HCT116 (cell line): ENCODE data around the gene SLC26A9. TPM values are rescaled to one million over a fixed set of nuclear protein-coding genes. Genes with fewer than 3 reads are reported as not detected.

Experiments
- ATAC-seq: fragments of 200-7000 bp; cut with Tn5 transposase; 2 replicates; pipeline ENCODE4 v1.9.1; 2020; ENCODE audit warnings: mild to moderate bottlenecking, moderate library complexity
- BruUV-seq: library from RNA; stranded (reverse); fragments of 400-500 nt; replicated peaks from 2 replicates; lab custom pipeline; 2021; lab: Mats Ljungman, UMichigan
- CTCF ChIA-PET: fragments of 300-600 bp; sonication (Branson Sonifier 250); formaldehyde crosslinking; loops from one replicate; lab custom pipeline; 2021; ENCODE audit warnings: antibody characterized with exemption; lab: Charles Lee
- POLR2A ChIA-PET: fragments of 300-600, 350-600 bp; sonication (Branson Sonifier 250); formaldehyde crosslinking; loops from one replicate; lab custom pipeline; 2021; ENCODE audit warnings: antibody characterized with exemption; lab: Charles Lee
- RAD21 ChIA-PET, 2 experiments: fragments of 300-600 bp; sonication (Branson Sonifier 250); formaldehyde crosslinking; loops; one replicate each; lab custom pipeline; 2023; ENCODE audit warnings: low total read pairs in 2 of 2; ENCODE audit not compliant: uncharacterized antibody in 2 of 2, unreplicated experiment in 2 of 2, low non-redundant PET in 1 of 2; lab: Charles Lee
- DNase-seq: peaks from one replicate; pipeline ENCODE4 v3.0.0-alpha.2; 2010; ENCODE audit warnings: low read depth, low spot score
- H2AFZ ChIP-seq: fragments of 200-600 bp; shearing (Covaris generic), sonication (generic); 2 replicates; pipeline ENCODE4 v1.6.1; 2017; ENCODE audit warnings: low read depth, mixed run types, mixed read lengths, antibody characterized with exemption, low read length; ENCODE audit not compliant: poor library complexity, severe bottlenecking
- H3K27ac ChIP-seq: 2 replicates; pipeline ENCODE4 v1.5.1; 2012; ENCODE audit warnings: low read depth, low read length
- H3K27me3 ChIP-seq: fragments of 200-600 bp; sonication (generic); 2 replicates; pipeline ENCODE4 v1.6.1; 2016; ENCODE audit warnings: mixed run types, low read length, mixed read lengths; ENCODE audit not compliant: insufficient read depth
- H3K36me3 ChIP-seq, 2 experiments: fragments of 200-500 bp in 1 of 2; fragments of 200-600 bp in 1 of 2; sonication (Bioruptor generic) in 1 of 2; sonication (generic) in 1 of 2; 2 replicates each; pipeline versions ENCODE4 v1.5.1 to v1.6.1; 2014 to 2016; ENCODE audit warnings: low read length in 2 of 2, inconsistent platforms in 1 of 2, mixed read lengths in 1 of 2, mixed run types in 1 of 2; ENCODE audit not compliant: insufficient read depth in 2 of 2, control insufficient read depth in 1 of 2
- H3K4me1 ChIP-seq, 2 experiments: fragments of 200-600 bp in 1 of 2; sonication (generic) in 1 of 2; 2 replicates each; pipeline versions ENCODE4 v1.5.1 to v1.6.1; 2012 to 2017; ENCODE audit warnings: low read length in 2 of 2, inconsistent platforms in 1 of 2, mild to moderate bottlenecking in 1 of 2, mixed read lengths in 1 of 2, mixed run types in 1 of 2, moderate library complexity in 1 of 2; ENCODE audit not compliant: insufficient read depth in 2 of 2, control insufficient read depth in 1 of 2
- H3K4me2 ChIP-seq: fragments of 200-600 bp; sonication (generic); 2 replicates; pipeline ENCODE4 v1.6.1; 2017; ENCODE audit warnings: mixed run types, low read length, mixed read lengths
- H3K4me3 ChIP-seq, 2 experiments: fragments of 200-600 bp in 1 of 2; sonication (generic) in 1 of 2; replicated peaks in 1 of 2; 2 replicates each; pipeline ENCODE4 v1.5.1; 2011 to 2016; ENCODE audit warnings: low read length in 2 of 2, control low read depth in 1 of 2, low read depth in 1 of 2, mild to moderate bottlenecking in 1 of 2, mixed read lengths in 1 of 2, mixed run types in 1 of 2
- H3K79me2 ChIP-seq: fragments of 200-600 bp; sonication (generic); 2 replicates; pipeline ENCODE4 v1.6.1; 2017; ENCODE audit warnings: mild to moderate bottlenecking, mixed run types, low read length, moderate library complexity, mixed read lengths; ENCODE audit not compliant: insufficient read depth
- H3K9ac ChIP-seq: fragments of 200-600 bp; sonication (generic); 2 replicates; pipeline ENCODE4 v1.6.1; 2016; ENCODE audit warnings: low read length, mixed read lengths
- H3K9me2 ChIP-seq: fragments of 200-600 bp; sonication (generic), shearing (Covaris generic); 2 replicates; pipeline ENCODE4 v1.6.1; 2017; ENCODE audit warnings: mixed run types, mild to moderate bottlenecking, moderate library complexity; ENCODE audit not compliant: insufficient read depth
- H3K9me3 ChIP-seq, 2 experiments: fragments of 200-500 bp in 1 of 2; fragments of 200-600 bp in 1 of 2; sonication (Bioruptor generic) in 1 of 2; sonication (generic) in 1 of 2; 2 replicates each; pipeline ENCODE4 v1.6.1; 2014 to 2017; ENCODE audit warnings: low read length in 2 of 2, mixed read lengths in 2 of 2, inconsistent platforms in 1 of 2, low read depth in 1 of 2, mild to moderate bottlenecking in 1 of 2, mixed run types in 1 of 2, moderate library complexity in 1 of 2; ENCODE audit not compliant: control insufficient read depth in 1 of 2, insufficient read depth in 1 of 2
- H4K20me1 ChIP-seq: fragments of 200-600 bp; sonication (generic), shearing (Covaris generic); 2 replicates; pipeline ENCODE4 v1.6.1; 2017; ENCODE audit warnings: mixed run types, mild to moderate bottlenecking, moderate library complexity; ENCODE audit not compliant: insufficient read depth
- CEBPB ChIP-seq: IDR thresholded peaks from 2 replicates; pipeline ENCODE4 v1.6.1; 2012; ENCODE audit warnings: low read depth
- EZH2 ChIP-seq: fragments of 200-600 bp; sonication (generic); IDR thresholded peaks from 2 replicates; pipeline ENCODE4 v1.6.1; 2017; ENCODE audit warnings: antibody characterized with exemption, mixed run types
- EZH2phosphoT487 ChIP-seq: fragments of 200-600 bp; IDR thresholded peaks from 2 replicates; pipeline ENCODE4 v1.6.1; 2018; ENCODE audit warnings: antibody characterized with exemption, borderline replicate concordance
- SIN3A ChIP-seq: IDR thresholded peaks from 2 replicates; pipeline ENCODE4 v1.6.1; 2012; ENCODE audit warnings: low read depth
- intact Hi-C: fragments of 100-400 bp; cut with micrococcal nuclease; formaldehyde crosslinking; loops from 2 replicates; pipeline ENCODE4 v1.10.0; 2022
- total RNA-seq: library from RNA; stranded (reverse); gene quantifications from one replicate; pipeline ENCODE4 v1.2.1, GENCODE V29; 2021; ENCODE audit not compliant: unreplicated experiment
- TF ChIP-seq, protein P1 (sequence below): IDR thresholded peaks from 2 replicates; pipeline ENCODE4 v1.6.1; 2012; ENCODE audit warnings: low read depth

SLC26A9 gene
- total RNA-seq, 1 experiment from 2014 or later: not detected

DNA sequence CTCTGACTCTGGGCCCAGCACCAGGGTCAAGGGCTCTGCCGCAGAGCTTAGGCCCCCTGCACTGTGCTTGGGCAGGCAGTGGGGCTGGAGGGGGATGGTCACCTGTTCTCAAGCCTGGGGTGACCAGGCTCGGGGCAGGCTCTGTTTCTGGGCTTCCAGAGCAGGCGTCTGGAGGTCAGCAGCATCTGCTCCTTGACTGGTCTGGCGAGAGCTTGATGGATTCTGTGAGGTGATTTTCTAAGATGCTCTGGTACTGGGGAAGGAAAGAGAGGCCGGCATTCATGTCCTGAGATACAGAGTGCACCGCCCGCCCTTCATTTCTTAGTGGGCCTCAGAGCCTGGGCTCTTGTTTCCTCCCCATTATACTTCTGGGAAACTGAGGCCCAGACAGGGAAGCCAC, 35.4 kb upstream of the SLC26A9 start:
- H3K9me2 ChIP-seq: no peaks in the 10 kb centered on the region
- DNase-seq (no peak), ATAC-seq (no peak)
- no peaks in the 10 kb centered on the region for H3K36me3 ChIP-seq
- no TSS peak for BruUV-seq
- H3K27me3 ChIP-seq: no peaks in the 10 kb centered on the region
- ChIA-PET POLR2A (interaction anchor here (2.5 kb wide), 1 partner anchor 60 kb away, joined by 17 read pairs; no protein-coding TSS in a partner anchor), CTCF (interaction anchor here (1.0 to 6.6 kb wide), 2 partner anchors 61 to 320 kb away, joined by 3 to 339 read pairs; no protein-coding TSS in a partner anchor), RAD21 (interaction anchor here (1.1 to 2.9 kb wide), 4 partner anchors 60 to 320 kb away, joined by 5 to 67 read pairs (median 20); no protein-coding TSS in a partner anchor)
- H3K4me1 ChIP-seq: peaks cover 6 to 14% of the 10 kb centered on the region in 2 experiments; a peak in 3 of 4 replicates
- H3K9ac ChIP-seq: no peak overlapping the region
- no peaks in the 10 kb centered on the region for H4K20me1 ChIP-seq
- intact Hi-C loops: loop anchor here (5.0 kb wide), 1 partner anchor 386 kb away; no protein-coding TSS in a partner anchor
- no peak overlapping the region for H3K27ac ChIP-seq
- TF ChIP-seq CEBPB (no peak), EZH2 (no peak), SIN3A (no peak), EZH2phosphoT487 (no peak)
- TF ChIP-seq, protein P1, sequence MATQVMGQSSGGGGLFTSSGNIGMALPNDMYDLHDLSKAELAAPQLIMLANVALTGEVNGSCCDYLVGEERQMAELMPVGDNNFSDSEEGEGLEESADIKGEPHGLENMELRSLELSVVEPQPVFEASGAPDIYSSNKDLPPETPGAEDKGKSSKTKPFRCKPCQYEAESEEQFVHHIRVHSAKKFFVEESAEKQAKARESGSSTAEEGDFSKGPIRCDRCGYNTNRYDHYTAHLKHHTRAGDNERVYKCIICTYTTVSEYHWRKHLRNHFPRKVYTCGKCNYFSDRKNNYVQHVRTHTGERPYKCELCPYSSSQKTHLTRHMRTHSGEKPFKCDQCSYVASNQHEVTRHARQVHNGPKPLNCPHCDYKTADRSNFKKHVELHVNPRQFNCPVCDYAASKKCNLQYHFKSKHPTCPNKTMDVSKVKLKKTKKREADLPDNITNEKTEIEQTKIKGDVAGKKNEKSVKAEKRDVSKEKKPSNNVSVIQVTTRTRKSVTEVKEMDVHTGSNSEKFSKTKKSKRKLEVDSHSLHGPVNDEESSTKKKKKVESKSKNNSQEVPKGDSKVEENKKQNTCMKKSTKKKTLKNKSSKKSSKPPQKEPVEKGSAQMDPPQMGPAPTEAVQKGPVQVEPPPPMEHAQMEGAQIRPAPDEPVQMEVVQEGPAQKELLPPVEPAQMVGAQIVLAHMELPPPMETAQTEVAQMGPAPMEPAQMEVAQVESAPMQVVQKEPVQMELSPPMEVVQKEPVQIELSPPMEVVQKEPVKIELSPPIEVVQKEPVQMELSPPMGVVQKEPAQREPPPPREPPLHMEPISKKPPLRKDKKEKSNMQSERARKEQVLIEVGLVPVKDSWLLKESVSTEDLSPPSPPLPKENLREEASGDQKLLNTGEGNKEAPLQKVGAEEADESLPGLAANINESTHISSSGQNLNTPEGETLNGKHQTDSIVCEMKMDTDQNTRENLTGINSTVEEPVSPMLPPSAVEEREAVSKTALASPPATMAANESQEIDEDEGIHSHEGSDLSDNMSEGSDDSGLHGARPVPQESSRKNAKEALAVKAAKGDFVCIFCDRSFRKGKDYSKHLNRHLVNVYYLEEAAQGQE: no peak
- no peaks in the 10 kb centered on the region for H3K9me3 ChIP-seq
- H3K4me2 ChIP-seq: no peak overlapping the region
- H2AFZ ChIP-seq: no peak overlapping the region
- no peak overlapping the region for H3K4me3 ChIP-seq
- no peaks in the 10 kb centered on the region for H3K79me2 ChIP-seq
